CD4-positive, alpha-beta T cell treated with Interleukin-6 at 100 ng/mL for 8 hours (primary cell): Measurements from ENCODE around the gene COPS7B.
A peak's percentile ranks its signal among the peaks of the same experiment; 100 is the strongest.
"Not testable (repeated sequence)": the region's sequence is repeated elsewhere in the genome, so short reads cannot be mapped to it uniquely, and the experiment has no call there.

Experiments
- DNase-seq: peaks from one replicate; pipeline ENCODE4 v3.0.0-alpha.2; 2020; ENCODE audit warnings: mixed read lengths, low spot score

COPS7B gene

DNA sequence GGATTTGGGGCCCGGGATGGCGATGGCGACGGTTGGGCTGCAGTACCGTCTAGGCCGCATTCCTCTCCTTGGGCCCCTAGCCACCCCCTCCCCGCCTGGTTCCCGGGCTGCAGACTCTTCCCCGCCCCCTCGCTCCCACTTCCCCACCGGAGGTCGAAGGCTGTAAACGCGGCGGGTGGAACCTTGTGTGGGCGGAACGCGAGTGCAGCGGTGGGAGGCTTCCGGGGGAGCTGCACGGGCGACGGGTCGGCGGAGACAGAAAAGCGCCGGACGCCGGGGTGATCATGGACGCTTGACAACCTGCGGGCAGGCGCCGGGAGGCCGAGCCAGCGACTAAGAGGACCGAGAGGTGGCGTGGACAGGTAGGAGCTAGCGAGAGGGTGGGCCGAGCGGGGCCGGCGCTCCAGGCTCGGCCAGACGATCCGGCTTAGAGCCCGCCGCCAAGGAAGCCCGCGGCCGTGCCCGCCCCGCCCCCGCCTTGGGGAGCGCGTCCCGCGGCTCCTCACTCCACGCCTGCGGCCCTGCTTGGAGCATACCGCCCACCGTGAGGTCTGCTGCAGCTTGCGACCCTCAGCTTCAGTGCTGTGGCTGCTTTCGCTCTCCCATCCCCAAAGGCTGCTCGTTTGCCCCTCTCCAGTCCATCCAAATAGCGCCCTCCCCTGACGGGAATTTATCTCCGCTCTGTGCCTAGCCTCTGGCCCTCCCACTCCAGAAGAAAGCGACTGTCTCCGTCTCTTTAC lies at the start of gene COPS7B:
TSS of gene COPS7B (plus strand) at position 269 of the 740 bp plus-strand sequence. CDS start 2,126 bp downstream, outside the sequence.
- DNase-seq = peak; percentile 71

DNA sequence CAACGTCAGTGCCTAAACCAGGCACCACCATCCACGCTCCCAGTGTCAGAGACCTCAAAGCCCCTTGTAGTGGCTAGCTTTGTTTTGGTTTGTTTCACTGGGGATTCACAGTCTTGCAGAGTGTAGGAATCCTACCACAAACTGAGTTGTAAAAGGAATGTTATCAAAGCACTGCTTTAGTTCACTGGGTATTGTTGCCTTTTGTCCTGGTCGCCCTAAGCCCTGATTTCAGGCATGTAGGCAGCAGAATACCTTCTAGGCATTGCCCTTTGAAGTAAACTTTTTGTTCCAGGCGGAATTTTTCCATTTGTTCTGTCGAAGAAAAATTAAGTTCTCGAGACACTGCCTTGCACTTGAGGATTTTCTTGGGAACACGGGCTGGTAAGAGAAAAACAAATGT lies 48.5 kb upstream of the COPS7B start:
- DNase-seq = no peak

DNA sequence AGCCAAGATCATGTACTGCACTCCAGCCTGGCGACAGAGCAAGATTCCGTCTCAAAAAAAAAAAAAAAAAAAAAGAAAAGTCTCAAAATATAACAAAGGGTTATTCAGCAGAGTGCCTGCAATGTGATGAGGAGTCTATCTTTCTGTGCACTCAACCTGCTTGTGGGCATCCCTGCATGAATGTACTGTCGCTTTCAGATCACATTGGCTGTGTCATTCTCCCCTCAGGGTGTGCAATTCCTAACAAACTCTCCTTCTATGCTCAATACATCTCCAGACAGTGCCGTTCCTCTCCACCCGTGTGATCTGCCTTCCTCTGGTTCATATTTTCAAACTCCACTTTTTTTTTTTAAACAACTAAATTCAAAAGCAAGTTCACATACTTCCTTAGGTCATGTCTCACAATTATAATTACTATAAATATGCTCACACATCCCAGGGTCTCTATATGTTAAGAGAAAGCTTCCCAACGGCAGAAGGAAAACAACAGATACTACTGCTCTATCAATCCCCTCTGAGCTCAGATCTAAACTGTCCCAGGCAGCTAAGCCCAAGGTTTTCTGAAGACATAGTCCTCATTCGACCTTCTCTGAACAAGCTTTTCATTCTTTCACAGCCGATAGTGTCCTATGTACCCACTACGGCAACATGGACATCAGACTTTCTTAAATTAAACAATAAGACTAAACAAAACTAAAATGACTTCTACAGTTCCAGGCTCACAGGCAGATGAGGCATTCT lies 42.7 kb upstream of the COPS7B start:
- no peak for DNase-seq

DNA sequence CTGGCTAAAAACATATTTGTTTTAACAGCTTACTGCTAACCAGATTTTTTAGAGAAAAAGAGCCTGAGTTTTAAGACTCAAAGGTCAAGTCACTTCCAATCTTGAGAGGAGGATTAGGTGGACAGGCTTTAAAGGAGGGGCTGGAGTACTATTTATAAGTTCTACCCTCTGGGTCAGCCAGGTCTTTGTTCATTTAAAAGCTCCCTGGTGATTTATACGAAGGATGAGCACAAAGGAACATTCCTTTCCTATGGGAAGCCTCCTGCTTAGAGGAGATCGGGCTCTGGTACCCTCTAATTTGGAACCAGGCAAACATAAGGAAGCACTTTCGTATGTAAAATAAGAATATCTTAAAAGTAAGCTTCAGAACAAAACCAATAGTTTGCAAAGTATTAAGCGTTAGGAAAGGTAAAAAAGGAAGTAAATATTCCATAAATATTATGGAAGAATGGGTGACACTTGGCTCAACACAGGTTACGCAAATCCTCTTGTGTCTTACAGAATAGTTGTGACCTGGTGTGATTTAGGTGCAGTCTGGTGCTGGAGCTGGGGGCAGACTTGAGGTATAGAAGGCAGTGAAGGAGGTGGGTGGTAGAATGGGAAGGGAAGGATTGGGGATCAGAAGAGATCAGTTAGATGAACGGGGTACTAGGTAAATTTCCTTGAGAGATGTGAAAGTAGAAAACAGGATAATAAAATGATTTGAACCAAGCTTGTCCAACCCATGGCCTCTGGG lies 40.8 kb upstream of the COPS7B start:
- DNase-seq = no peak

DNA sequence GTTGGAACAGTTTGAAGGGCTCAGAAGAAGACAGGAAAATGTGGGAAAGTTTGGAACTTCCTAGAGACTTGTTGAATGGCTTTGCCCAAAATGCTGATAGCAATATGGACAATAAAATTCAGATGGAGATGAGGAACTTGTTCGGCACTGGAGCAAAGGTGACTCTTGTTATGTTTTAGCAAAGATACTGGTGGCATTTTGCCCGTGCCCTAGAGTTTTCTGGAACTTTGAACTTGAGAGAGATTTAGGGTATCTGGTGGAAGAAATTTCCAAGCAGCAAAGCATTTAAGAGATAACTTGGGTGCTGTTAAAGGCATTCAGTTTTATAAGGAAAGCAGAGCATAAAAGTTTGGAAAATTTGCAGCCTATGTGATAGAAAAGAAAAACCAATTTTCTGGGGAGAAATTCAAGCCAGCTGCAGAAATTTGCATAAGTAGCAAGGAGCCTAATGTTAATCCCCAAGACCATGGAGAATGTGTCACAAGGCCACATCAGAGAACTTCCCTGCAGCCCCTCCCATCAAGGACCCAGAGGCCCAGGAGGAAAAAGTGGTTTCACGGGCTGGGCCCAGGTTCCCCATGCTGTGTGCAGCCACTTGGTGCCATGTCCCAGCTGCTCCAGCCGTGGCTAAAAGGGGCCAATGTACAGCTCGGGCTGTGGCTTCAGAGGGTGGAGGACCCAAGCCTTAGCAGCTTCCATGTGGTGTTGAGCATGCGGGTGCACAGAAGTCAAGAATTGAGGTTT lies 37.9 kb upstream of the COPS7B start:
- not testable (repeated sequence) for DNase-seq

DNA sequence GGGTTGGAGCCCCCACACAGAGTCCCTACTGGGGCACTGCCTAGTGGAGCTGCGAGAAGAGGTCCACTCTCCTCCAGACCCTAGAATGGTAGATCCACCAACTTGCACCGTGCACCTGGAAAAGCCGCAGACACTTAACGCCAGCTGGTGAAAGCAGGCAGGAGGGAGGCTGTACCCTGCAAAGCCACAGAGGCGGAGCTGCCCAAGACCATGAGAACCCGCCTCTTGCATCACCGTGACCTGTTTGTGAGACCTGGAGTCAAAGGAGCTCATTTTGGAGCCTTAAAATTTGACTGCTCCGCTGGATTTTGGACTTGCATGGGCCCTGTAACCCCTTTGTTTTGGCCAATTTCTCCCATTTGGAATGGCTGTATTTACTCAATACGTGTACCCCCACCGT lies 37.2 kb upstream of the COPS7B start:
- DNase-seq = not testable (repeated sequence)

DNA sequence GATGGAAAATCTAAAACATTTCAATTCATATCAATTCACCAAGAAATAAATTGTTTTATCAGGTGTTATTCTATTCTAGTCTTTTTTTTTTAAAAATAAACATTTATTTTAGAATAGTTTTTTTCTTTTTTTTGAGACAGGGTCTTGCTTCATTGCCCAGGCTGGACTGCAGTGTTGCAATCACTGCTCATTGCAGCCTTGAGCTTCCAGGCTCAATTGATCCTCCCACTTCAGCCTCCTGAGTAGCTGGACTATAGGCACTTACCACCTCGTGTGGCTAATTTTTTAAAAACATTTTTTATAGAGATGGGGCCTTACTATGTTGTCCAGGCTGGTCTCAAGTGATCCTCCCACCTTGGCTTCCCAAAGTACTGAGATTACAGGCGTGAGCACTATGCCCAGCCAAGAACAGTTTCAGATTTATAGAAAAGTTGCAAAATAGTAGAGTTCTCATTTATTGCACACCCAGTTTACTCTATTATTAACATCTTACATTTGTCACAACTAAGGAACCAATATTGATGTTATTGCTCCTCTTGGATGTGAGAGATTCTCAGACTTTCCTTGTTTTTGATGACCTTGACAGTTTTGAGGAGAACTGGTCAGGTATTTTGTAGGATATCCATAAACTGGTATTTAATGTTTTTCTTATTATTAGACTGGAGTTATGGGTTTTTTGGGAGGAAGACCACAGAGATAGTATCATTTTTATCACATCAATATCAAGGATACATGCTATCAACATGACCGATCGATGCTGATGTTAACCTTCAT lies 35.0 kb upstream of the COPS7B start:
- DNase-seq = no peak

DNA sequence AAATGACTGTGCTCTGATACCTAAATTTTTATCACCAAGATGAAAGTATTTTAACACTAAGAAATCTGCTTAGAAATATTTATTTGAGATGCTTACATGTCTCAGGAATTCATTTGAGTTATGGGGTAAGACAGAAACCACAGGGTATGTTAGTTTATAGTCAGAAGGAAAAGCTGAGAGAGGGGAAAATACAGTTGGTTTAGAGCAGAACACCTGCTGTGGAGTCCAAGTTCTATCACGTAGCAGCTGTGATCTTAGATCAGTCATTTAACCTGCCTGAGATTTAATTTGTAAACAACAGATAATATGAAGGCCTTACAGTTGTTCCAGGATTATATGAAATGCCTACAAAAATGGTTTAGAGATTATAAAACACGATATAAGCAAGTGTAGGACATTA lies 34.2 kb upstream of the COPS7B start:
- no peak for DNase-seq

DNA sequence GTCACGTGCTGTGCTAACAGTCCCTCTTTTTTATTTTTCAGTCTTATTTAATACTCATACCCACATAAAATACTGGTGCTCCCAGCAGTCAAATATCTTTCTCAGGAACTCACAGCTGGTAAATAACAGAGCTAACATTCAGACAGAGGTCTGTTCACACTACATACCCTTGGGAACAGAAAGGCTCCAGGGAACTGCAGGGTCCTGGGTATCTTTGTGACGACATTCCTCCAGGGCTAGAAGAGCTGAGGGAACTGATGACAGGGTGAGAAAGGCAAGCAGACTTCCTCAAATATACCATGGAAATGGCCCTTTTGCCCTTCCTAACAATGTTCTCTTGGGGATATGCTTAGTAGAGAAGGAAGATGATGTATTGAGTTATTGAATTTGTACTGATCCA lies 24.5 kb upstream of the COPS7B start:
- DNase-seq = no peak

DNA sequence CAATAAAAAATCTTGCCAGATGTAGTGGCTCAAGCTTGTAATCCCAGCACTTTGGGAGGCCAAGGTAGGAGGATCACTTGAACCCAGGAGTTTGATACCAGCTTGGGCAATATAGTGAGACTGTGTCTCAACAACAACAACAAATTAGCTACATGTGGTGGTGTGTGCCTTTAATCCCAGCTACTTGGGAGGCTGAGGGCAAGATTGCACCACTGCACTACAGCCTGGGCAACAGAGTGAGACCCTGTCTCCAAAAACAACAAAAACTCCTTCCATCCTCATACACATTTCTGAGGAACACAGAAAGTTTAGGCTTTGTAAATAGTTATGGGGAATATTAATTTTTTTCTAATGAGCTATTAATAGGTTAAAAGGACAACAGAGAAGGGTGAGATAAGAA lies 22.1 kb upstream of the COPS7B start:
- no peak for DNase-seq

DNA sequence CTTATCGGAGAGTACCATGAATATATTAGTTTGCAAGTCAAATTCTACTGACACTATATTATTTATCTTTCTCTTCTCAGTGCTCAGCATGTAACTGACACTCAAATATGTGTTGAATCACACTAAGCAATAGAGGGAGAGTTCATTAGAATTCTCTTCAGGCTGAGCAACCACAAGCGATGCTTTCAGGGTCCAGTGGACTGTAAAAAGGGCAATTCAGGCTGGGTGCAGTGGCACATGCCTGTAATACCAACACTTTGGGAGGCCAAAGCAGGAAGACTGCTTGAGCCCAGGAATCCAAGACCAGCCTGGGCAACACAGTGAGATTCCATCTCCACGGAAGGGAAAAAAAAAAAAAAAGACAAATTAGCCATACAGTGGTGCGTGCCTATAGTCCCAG lies 21.5 kb upstream of the COPS7B start:
- DNase-seq = no peak

DNA sequence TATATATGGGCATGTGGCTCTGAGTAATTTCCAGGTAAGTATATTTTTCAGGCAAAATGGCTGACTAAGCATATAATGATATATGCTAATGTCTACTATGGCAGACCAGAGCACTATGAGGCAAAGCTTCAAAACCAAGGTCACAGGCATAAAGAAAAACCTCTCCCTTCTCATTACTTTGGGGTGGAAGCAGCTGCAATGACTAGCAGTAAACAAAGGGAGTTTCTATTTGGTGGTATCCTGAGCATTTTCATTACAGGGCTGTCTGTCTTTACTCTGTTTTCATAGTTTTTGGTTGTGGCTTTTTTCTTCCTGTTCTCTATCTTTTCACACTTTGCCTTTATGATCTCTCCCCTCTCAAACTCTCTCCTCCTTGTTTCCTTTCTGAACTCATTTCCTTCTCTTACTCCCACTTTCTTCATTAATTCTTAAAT lies 20.7 kb upstream of the COPS7B start:
- no peak for DNase-seq

DNA sequence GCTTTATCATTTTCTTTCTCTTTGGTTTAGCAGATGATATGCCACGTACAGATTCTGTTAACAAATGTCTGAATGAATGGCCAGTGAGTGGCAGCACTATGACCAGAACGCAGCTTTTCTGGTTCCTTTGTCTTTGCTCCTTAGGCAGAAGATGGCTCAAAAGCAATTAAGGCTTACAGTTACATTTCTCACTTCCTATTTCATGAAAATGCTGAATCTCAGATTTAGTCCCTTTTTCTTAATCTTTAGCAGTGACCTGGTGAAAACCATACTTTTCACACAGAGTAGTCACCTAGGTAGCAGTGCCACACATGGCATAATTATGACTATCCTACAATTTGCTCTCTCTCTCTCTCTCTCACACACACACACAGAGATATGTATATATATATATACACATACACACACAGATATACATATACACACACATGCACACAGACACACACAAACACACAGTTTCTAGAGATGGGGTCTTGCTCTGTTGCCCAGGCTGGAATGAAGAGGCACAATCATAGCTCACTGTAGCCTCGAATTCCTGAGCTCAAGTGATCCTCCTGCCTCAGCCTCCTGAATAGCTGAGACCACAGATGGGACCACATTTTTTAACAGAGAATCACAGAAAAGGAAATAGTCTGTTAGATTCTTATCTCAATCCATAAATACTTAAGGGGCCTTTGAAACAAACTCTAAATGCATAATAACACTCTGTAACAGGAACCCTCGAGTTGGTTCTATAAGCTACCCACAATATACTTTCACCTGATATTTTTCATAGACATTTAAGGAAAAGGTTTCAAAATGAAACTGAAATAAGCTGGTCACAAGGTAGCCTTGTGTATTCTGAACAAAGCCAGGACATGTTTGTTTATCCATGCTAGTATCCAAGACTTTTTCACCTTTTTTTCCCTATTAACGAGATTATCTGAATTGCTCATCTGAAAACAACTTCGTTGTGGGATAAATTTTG lies 16.8 kb upstream of the COPS7B start:
- no peak for DNase-seq

DNA sequence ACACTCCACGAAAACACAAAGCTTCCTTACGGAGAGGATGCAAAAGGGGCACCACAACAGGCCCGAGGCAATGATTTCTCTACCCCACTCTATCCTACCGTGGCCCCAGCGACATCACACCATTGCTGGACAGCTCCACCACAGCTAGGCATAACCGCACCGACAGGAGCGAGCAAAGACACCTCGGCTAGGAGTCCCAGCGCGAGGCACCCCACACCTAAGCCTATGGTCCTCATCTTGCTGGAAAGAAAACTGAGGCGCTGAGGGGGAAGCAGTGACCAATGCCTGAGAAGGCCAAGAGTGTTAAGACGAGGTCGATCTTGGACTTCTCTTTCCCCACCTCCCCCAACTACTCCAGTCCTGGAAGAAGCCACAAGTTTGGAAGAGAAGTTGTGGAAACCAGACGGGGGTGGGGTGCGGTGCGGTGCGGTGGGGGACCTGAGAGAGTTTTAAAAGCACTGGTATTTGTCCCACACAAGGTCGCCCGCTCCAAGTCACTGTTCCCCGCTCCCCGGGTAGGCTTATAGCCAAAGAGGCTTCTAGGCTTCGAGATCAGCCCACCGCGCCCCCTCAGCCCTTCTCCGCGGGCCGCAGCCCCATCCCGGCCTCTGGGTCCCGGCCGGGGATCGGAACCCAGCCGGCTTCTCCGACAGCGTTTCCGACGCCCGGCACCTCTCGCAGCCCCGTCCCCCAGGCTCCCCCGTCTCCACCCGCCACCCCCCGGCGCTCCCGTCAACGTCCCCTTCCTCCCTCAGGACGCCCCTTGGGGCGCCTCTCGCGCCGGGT lies 5.9 kb upstream of the COPS7B start:
- DNase-seq = no peak

DNA sequence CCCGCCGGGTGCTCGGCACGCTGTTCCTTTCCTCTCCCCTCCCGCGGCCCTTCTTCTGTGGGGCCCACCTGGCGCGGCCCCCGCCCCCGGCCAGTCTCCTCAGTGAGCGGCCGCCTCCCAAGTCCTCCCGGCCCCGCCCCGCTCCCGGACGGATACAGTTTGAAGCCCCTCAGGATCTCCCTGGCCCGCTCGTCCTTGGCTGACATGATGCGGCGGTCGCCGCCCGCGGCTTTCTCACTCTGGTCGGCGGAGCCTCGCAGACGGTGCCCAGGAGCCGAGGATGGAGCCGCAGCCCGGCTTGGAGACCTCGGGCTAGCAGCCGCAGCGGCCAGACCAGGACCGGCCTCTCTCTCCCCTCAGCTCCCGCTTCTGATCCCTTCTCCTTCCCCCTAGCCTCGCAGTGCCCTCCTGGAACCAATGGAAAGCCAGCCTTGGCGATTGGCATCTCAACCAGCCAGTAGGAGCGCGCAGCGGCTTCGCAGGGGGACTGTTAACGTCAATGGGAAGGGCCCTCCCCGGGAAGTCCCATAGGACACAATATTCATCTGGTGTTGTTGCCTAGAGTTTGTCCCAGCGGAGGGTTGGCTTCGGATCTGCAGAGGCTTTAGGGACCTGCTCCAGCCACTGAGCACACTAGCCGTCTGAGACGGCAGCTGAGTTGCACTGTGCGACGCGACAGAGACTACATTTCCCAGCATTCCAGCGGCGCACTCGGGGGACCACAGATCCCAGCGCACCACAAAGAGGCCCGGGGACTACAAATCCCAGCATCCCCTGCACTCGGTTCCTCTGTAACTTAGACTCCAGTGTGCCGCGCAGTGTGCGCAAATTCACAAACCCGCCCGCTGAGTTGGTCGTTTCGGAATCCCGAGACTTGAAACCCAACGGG lies 5.1 kb upstream of the COPS7B start, which contains the start of gene PDE6D:
TSS of gene PDE6D (minus strand) at position 374 of the 889 bp plus-strand sequence. CDS start at position 206, 168 bp downstream.
- peak; percentile 92 for DNase-seq

DNA sequence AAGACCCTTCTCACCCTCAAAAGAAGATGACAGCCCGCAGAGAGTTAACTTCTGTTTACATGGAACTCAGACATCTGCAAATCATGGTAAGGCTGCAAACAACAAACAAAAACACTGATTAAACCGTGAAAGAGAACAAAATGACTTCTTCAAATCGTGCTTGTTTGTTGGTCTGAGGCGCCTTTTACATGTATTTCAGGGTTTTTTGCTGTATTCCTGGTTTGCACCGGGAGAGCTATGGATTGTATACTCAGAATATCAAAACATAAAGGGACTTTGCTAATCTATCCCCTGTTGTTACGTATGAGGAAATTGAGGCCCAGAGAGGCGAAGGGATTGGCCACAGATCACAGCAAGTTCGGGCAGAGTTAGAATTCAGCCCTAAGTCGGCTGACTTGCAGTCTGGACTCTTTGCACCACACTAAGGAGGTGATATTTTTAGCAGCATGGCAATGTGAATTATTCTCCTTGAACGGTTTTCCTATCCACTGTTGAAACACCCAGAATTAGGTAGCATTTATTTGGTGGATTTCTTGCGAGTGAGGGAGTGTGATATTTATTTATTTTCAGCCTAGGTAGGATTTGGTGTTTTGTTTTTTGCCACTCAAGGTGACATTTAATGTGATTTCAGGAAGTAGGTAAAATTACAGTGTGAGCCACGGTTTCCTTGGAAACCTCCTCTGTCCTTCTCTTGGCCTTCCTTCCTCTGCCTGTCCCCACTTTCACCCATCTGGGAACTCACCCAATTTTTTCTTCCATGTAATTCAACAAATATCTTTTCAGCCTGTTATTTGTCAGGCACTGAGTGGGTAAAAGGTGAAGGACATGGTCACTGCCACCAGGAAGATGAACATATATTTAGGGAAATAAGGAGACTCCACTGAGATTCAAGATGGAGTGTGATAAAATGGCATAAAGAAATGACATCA lies 4.2 kb upstream of the COPS7B start:
- peak; percentile 18 for DNase-seq

DNA sequence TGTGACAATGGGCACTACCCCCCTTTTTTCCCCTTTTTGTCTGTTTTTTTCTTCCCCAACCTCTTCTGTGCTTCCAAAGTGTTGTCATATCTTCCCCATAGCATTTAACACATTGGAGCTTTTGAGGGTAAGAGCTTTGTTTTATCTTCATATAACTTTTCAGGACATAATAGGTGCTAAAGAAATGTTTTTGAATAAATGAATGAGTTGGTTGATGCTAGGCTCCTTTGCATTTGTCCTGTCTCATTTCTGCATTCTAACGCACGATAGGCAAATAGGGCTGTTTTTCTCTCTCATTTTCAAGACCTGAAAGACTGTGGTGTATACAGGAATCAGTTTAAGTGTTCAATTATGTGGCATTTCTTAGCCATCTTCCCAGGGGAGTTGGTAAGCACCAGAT lies 832 bp upstream of the COPS7B start:
- DNase-seq = no peak
